Pons (tissue), 1 donor: ENCODE measurements around the gene HOTAIR.
A peak's percentile ranks its signal among the peaks of the same experiment; 100 is the strongest.

Source experiments
- DNase-seq: peaks from one replicate; pipeline ENCODE4 v3.0.0-alpha.2; 2016; ENCODE audit warnings: low spot score

Gene HOTAIR

DNA sequence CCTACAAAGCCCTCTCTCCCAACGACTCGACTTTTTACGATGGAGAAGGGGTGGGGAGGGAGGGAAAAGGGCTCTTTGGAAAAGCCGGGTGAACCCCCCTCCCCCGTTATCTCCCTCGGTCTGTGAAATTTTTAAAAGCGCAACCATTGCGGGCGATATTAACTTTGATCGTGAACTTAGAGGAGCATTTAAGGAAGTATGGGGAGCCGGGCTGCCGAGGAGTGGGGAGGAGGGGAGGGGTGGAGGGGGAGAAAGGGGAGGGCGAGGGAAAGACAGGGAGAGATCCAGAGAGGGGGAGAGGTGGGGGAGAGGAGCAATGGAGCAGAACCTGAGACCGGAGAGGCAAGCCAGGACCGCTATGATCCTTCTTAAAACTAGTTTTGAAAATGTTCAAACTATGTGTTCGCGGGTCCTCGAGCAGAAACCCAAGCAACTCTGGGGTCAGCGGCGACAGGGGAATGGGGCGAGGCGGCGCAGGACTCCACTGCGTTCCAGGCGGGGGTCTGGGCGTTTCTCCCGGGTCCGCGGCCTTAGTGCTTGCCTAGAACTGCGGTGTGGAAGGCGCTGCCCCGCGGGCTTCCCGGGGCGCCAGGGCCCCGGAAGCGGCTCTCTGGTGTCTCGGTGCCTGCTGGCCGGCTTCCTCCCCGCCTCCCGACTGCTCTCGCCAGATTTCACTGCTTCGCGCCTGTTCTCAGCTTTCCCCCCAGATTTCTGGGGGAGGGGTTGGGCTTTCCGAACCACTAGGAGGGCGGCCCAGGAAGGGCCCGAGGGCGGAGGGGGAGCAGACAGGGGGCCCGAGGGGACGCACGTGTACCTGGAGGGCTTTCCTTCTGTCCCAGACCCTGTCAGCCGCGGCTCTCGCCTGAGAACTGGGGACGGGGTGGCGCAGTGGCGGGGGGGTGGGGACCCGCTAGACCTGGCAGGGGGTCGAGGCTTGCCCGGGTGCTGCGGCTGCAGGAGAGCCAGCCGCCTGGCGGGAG, at the start of gene HOTAIR:
HOTAIR (minus strand) TSS at position 871 of the 980 bp plus-strand sequence.
- DNase-seq: no peak

DNA sequence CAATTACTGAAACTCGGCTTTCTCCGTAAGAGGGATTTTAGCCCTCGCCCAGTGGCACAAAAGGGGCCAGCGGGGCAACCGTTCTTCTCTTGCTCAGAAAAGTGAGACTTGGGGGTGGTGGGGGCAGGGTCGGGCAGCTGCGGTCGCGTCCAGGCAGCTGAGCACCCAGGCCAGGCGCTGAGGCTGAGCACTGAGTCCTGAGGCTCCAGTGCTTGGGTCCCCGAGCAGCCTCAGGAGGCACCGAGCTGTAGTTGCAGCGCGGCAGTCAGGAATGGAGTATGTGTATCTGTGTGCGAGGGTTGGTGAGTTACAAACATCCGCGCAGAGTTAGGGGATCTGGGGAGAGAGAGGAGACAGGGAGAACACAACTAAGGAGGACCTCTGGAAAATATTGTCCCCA, 49.4 kb upstream of the HOTAIR start:
- DNase-seq: no peak

DNA sequence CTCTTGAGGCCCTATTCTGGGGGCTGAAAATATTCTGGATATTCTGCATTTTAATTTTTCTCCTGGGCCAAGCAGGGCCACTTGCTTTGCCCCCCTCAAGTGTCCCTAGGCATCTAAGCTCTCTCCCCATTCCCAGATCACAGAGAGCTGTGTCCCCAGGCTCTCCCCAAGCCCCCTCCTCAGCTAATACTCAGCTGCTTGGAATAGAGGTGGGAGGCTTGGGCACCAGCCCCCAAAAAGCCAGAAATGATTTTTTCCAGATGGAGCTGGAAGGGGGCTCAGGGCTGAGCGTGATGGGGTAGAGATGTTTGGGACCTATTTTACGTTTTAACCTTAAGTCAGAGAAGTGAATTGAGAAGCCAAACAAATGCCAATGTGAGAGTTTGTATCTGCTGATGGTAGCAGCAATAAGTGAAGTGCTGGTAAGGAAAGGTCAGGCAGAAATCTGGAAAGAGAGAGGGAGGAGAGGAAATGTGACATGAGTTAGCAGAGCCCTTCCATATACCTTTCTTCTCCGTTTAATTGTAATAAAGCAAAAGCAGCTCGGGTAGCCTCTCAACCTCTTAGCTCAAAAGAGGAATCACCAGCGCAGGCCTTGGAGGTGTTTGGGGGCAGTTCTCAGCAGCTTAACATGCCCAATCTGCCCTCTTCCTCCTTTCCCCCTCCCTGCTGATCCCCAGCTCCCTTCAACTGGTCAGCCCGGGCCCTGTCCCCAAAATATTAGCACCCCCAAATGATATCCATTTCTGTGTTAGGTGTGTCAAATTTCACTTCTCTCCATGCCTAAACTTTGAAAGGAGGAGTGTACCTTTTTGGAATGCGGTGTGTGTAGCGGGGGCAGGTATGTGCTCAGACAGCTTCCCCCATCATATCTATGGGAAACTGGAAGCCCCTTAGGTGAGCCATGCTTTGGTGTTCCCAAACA, 48.5 kb upstream of the HOTAIR start:
- no peak for DNase-seq

DNA sequence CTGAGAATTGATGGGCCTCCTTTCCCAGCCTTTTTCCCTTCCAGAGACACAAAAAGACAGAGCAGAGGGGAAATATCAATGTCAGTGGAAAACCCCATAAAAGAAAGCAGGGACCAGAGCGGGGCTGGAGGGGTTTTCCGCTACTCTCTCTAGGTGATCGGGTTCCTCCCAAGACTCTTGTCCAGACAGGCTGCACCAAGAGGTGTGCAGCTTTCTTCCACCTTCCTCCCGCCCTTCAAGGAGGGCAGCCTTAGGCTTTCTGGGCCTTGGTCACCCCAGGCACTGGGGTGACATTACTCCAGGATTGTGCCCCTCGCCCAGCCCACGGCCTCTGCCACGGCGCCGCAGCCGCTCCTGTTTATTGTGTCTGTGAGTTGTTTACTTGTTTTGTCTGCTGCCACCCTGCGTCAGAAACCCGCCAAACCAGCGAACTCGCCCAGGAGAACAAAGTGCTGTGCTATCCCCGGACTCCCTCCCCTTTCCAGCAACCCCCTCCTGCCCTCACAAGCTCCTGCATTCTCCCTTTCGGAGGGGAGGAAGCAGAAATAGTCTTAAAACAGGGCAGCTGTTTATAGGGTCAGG, 46.8 kb upstream of the HOTAIR start:
- DNase-seq: no peak

DNA sequence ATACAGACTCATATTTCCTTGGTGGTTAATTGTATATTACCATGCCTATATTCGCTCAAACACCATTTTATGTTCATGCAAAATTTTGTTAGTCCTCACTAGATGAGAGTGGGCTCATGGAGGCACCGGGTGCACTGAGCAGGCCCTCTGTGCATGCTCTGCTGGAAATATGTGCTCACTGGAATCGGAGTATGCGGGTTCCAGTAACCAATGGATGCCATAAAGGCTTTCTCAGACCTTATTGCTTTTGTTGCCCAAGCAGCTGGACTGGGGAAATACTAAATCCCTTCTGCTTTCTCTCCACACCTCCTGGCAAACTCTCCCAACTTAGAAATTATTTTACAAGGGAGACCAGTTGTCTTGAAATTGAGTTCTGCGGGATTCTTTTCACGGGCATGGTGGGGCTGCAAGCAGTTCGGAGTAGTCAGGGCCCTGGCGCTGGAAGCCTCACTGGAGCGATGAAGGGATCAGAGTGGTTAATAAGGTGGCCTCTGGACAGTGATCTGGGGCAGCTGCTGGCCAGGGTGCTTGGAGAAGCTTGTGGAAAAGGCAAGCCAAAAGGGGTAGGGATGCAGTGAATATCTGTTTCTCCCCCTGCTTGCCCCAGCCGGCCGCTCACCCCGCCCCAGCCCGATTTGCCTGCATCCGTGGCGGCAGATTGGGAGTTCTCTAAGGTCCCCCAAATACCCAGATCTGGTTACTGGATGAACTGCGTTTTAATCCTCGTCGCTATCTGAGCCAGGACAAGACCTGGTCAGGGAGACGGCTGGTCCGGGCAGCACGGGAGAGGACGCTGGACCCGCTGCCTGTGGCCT, 46.0 kb upstream of the HOTAIR start:
- no peak for DNase-seq

DNA sequence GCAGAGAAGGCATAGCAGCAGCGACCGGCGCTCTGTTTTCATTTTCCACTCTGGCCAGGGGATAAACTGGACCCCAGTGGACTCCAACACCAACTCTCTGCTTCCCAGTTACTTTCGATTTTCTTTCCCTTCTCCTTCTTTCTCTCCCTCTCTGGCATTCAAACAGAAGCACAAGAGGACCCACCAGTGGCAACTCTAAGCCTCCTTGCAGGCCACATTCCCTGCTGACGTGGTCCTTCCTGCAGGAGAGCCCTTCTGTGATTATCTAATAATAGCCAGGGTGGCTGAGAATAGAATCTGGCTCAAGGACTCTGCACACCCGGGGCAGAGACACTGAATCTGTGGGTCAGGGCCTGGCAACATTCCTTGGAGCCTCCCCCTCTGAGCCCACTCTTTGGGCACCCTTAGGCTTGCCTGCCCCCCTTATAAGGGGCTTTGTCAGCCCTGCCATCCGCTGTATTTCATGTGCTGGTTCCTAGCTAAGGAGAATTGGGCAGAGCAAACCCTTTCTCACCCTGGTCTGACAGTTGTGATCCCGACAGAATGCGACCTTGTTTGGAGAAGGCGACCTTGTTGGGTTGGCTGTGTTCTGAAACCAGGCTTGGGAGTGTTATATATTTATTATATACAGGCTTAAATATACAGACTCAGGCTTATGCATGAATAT, 45.3 kb upstream of the HOTAIR start:
- no peak for DNase-seq

DNA sequence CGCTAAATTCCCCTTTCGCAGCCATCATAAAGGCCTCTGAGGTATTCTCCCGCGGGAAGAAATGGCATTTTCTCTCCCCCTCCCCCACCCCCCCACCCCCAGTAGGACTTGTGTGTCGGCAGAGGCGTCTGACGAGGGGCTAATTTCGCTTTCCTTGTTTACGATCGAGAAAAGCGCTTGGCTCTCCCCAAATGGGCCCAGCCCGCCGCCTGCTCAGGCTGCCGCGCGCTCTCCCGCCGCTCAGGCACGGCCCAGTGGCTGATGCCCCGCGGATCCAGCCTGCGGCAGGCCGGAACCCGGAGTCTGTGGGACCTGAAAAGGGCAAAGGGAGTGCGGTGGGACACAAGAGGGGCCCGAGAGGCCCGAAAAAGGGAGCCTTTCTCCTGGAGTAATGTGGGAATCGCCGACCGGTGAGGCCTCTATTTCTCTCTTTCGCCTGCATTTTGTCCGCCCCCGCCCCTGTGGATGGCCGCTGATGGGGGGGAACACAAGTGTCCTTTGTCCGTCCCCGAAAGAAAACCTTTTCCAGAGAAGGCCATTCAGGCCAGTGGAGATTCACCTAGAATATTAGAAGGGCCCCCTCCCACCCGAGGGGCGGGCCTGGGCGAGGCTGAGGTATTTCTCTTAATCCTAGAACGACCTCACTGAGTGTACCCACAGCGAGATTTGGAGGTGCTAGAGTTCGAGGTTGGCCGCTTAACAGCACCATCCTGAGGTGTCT, 44.5 kb upstream of the HOTAIR start:
- DNase-seq: no peak

DNA sequence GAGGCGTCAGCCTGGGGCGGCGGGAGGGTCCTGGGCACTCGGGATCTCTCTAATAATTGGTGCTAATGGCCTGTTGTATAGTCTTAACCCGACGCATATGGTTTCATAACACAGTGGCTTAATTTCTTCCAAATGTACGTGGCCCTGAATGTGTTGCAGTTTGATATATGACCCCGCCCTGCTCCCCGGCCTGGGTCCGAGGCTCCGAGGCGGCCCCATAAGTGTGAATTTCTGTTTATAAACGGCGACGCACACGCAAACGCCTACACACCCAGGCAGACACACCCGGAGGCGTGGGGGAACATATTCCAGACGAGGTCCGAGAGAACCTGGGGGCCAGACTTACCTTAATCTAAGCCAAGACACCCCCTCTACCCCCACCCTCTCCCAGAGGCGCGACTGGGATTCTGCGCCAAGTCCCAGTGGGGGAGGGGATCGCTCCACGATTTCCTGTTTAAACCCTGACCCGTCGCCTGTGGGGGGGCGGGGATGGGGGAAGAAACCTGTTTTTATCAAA, 43.8 kb upstream of the HOTAIR start:
- DNase-seq: no peak

DNA sequence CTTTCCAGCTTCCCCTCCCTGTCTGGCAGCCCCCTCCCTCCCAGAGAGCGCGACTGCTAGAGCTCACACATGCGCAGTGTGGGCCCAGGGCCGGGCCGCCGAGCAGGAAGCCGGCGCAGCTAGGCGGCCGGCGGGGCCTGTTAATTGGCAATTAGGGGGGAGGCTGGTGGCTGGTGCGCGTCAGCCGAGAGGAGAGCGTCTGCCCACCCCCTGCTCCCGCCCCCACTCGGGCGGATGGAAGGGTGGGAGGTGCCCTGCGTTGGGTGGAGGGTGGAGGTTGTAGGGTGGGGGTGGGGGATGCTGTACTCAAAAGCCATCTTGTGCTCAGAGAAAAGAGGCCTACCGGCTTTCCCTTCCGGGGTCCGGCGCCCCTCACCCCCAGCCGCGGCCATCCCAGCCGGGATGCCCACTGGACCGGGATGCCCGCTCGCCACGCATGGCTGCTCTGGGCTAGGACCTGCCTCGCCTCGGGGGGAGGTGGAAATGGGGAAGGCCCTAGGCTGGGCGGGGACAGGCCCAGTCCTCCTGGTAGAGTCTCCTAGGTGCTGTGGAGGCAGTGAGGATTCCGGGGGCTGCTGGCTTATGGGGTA, 43.2 kb upstream of the HOTAIR start:
- peak; percentile 42 for DNase-seq

DNA sequence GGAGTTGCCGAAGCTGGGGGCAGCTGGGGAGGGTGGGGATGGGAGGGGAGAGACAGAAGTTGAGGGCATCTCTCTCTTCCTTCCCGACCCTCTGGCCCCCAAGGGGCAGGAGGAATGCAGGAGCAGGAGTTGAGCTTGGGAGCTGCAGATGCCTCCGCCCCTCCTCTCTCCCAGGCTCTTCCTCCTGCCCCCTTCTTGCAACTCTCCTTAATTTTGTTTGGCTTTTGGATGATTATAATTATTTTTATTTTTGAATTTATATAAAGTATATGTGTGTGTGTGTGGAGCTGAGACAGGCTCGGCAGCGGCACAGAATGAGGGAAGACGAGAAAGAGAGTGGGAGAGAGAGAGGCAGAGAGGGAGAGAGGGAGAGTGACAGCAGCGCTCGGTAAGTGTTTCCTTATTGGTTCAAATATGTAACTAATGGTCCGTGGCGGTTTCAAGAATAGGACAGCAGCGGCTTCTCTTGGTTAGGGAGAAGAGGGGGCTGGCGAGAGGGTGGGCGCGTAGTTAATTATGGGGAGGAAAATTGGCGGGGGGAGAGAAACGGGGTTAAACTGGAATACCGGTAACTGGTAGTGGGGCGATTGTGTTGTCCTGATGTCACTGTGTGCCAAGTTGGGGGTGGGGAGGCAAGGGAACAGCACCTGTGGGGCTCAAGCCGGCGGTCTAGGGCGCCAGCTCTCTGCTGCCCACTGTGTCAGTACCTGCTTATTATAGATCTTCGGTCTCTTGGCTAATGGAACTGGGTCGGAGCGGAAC, 42.5 kb upstream of the HOTAIR start:
- DNase-seq: no peak

DNA sequence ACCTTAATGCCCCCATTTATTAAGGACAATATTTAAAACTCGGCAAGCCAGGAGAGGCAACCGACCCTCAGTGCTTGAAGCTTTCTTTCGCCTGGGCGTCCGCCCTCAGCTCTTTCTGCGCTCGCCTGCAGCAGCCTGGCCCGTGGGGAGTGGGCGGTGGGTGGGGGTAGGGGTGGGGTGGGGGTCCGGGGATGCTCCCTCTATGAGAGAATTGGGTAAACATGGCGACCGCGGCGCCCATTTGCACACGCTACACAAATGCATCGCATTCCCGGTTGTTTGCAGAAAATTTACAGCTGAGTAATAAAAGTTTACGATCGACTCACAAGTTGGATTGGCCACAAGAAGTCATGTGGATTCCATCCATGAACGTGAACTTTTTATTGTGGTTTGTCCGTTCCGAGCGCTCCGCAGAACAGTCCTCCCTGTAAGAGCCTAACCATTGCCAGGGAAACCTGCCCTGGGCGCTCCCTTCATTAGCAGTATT, 41.8 kb upstream of the HOTAIR start:
- DNase-seq: no peak

DNA sequence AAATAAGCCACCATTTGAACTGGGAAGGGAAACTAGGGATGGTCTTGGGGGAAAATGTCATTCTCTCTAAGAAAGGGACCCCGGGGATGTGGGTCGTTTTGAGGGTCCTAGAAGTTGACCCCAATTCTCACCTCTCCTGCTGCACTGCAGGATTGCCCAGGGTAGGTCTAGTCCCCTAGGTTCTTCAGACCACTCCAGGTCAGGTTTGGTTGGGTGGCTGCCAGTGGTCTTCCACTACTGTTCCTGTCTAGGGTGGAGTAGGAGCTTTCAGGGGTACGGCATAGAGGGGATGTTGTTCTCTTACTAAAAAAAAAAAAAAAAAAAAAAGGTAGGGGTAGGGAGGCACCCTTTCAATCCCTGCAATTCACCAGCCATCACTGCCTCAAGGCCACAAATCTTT, 41.3 kb upstream of the HOTAIR start:
- no peak for DNase-seq

DNA sequence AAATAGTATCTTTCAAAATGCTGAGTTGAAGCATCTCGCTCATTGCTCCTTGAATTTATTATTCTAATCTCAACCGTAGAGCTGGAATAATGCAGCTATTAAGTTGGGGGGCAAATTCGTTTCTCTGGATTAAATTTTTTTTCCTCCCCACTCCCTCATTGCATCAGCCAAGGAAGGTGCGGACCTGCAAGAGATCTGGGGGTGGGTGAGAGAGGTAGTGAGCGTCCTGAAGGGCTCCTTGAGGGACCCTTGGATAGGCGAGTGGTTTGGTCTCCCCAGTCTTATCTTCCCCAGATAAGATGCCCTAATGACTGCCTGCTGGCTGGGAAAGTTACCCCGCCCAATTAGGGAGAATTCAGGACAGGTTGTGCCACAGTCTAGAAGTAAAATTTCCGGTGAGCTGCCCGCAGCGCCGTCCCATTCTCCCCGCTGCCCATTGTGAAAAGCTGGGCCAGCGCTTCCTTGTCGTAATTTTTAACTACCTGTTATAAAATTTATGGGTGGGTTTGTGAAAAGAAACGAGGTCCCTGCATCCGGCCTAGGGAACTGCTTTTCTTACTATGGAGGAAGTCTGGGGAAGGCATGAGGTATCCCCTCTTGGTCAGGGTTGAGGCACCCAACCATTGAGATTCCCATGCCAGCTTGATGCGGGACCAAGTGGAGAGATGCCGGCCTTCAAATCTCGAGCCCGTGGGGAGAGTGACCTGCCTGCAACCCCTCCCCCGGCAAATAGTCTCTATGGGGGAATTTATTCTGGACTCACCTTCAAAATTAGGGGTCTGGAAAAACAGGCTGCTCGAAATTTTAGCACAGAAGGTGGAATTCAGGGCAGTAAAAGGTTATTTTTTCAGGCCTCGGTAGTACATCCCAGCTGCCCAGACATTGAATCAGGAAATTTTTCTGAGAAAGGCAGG, 40.5 kb upstream of the HOTAIR start:
- DNase-seq: no peak

DNA sequence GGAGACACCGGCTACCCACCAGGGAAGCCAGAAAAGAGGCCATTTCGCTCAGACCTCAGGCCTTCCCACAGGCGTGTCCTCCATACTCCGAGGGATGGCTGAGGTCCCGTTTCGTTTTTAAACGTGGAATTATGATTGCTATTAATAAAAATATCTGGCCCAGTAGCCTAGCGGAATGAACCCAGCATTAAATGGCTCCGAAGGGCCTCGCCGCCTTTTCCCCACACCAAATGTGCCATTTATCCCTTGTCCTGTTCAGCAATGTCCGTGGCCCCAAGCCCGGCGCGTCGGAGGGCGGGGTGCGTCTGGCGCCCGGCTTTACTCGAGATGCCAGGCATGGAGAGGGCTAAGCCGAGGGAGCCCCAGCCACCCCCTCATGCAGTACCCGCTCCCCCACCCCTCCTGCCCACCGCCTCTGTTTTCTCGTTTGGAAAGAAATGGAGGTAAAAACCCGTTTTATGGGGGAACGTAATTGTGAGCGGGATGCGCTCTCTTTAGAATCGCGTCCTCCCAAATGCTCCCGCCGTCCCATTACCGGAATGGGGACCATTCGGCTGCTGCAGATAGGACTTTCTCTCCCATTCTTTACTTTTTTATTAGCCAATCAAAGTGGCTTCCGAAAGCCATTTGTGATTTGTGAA, 39.7 kb upstream of the HOTAIR start:
- DNase-seq: no peak

DNA sequence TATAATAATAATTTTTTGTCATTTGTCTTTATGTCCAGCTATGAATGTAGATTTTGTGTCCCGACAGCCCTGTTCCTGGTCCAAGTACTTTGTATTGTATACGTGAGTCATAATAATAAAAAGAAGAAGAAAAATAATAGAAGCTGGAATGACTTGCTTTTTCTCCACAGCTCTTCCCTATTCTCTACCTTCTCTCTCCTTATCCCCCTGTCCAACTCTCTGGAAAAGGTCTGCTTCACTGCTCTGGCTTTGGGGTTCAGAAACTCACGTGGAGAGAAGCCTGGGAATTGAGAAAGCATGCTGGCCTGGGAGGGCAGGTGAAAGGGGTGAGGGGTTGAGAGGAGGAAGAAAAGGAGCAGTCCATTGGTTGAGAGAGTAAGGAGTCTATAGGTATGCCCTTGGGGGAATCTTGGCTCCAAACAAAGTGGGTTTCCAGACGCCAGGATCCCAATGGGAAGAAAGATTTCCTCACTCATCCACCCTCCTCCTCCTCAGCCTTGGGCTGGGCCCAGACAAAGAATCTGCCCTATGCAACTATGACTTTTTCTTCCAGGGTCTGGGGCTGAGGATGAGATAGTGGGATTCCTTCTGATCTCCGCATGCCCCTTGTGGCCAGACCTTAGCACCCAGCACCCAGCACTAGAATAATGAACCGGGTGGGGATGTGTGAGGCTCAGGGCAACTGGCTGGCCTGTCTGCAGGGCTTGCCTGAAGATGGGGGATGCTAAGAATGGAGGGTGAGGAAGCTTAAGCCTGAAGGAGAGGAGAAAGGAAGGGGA, 38.1 kb upstream of the HOTAIR start:
- no peak for DNase-seq
